Hematopoietic multipotent progenitor cell (in vitro differentiated cells): ENCODE results near the gene NRN1L. TPM values are rescaled to one million over a fixed set of nuclear protein-coding genes. Genes with fewer than 3 reads are reported as not detected.
A peak's percentile ranks its signal among the peaks of the same experiment; 100 is the strongest.

Experiments used
- DNase-seq, 3 donors: peaks; one replicate each; pipeline ENCODE4 v3.0.0-alpha.2; 2011 to 2015; ENCODE audit warnings: low read depth in 2 of 3, low spot score in 2 of 3
- total RNA-seq: library from RNA; depleted of rRNA; stranded (reverse); fragments of >200 nt; gene quantifications from one replicate; pipeline ENCODE4 v1.2.3, GENCODE V29; 2012

The NRN1L gene
- total RNA-seq, 1 donor, result 0.27 TPM

DNA sequence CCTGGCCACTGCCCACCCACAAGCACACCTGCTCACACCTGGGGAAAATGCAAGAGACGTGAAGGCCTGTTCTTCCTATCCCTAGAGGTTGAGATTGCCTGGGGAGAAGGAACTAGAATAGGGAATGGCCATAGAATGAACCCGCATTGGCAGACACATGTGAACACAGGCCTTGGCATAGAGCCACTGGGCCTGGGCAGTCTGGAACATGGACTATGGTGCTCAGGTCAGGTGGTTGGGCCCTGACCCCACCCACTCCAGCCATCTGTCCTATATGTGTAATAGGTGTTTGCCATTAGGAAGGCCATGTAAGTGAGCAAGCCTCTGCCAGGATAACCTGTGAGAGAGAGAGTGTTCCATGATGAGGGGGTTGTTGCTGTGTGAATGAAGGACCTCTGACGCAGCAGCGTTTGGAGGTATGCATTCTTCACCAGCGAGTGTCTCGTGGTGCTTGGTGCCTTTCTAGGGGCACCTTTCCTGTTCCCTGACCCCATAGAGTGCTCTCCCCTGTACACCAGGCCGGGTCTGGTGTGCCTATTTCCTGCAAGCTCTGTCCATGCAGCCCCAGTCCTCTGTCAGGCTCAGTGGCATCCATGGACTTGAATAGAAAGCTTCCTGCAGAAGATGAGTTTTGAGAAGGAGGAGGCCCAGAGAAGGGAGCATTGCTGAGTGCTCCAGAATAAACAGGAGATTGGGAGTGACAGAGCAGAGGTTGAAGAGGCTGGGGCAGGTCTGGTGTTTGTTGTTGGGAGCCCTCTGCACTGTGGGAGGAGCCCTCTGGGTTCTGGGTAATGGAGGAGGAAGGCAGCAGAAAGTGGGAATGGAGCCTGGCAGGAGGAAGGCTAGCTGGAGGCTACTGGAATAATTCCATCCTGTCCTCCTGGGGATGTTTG is 31.4 kb downstream of the NRN1L start:
- no peak for DNase-seq

DNA sequence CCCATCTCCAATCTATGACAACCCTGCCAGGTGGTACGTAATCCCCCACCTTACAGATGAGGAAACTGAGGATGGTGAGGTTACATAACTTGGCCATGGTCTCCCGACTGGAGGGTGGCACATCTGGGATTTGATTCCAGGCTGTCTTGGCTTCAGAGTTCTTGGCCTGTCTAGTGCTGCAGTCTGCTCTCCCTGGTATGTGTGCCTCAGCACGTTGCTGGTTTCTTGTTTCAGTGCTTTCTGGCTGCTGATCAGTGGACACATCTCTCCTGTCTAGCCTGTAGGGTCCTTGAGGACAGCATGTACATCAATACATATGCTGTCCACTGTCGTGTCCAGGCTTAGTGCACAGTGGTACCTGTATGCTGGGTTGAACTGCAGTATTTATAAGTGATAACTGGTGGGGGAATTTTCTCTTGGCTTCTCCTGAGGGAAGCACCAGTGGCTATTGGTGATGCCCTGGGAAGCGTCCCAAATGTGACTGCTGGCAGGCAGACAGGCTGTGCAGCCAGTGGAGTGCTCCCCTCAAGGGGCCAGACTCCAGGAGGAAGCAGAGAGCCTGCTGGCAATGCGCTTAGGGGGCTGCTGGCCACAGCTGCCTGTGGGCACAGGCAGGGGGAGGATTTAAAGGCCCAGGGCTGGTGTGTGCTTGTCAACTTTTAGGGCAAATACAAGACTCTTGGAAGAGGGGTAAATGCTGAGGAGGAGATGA is 32.6 kb downstream of the NRN1L start:
- no peak for DNase-seq

DNA sequence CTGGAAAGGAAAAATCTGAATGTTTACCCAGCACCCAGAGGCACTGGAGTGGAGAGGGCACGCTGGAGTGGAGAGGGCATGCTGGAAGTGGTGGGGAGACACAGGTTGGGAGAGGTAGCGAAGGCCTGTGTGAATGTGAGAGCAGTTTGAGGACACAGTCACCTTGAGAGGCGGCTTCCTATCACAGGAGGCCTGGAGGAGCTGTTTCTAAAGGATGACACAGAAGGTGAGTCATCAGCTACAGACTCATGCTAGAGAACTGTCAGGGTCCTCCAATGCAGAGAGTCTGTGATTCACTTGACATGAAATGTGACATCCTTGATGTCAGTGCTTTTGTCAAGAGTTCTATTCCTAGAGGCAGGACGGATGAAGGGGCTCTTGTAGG is 33.2 kb downstream of the NRN1L start:
- no peak for DNase-seq

DNA sequence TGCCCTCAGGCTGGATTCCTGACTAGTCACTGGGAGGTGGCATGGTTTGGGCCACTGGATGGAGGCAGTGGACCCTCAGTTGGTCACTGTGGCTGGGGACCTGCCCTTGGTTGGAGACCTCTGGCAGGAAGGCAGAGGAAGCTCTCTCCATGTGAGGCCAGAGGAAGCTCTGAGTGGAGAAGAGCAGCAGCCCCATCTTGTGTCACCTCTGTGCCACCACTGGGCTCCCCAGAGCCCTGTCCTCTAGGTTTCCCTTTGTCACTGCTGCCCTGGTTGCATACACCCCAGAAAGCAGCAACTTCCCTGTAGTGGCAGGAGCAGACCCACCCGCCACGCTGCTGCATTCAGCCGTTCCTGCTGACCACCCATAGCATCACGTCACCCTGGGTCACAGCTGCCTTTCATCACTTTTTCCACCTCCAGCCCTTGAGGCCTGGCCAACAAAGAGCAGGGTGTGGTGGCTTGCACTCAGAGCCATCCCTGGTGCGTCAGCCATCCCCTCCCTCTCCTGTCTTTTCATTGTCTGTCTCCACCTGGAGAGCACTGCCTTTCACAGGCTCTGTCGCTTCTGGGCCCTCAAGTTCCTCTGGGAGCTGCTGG is 35.0 kb downstream of the NRN1L start:
- peak in 1 of 3 donors; percentile 33 for DNase-seq

DNA sequence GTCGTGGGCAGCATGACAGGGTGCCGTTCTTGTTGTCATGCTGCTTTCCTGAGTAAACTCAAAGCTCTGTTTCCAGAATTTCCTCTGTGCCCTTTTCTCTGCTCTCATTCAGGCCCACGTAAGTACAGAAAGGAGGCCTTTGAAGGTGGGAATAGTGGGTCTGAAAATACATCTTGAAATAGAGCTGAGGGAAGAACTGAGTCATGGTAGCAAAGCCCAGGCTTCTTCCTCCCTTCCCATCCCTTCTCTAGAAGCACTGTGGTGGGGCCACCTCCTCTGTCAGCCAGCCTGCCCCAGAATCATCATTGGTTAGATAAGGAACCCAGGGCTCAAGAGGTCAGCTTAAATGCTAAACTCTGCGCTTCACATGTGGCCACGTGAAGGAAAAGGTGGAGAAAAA is 37.5 kb downstream of the NRN1L start:
- no peak for DNase-seq

DNA sequence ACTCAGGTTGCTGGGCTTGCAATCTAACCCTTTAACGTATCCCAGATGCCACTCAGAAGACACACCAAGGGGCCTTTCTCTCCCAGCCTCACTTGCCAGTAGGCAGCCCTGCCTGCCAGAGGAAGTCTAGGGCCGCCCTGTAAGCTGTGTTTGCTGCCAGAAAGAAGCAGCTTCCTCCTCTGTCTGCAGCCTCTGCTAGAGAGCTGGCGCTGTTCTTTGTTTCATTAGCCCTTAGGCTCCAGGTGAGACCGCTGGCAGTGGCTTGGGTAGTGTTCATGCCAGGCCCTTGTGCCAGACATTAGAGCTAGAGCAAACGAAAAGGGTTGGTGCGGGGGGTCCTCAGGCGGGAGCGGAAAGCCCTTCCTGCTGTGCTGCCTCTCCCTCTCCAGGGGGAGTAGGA is 38.1 kb downstream of the NRN1L start:
- no peak for DNase-seq

DNA sequence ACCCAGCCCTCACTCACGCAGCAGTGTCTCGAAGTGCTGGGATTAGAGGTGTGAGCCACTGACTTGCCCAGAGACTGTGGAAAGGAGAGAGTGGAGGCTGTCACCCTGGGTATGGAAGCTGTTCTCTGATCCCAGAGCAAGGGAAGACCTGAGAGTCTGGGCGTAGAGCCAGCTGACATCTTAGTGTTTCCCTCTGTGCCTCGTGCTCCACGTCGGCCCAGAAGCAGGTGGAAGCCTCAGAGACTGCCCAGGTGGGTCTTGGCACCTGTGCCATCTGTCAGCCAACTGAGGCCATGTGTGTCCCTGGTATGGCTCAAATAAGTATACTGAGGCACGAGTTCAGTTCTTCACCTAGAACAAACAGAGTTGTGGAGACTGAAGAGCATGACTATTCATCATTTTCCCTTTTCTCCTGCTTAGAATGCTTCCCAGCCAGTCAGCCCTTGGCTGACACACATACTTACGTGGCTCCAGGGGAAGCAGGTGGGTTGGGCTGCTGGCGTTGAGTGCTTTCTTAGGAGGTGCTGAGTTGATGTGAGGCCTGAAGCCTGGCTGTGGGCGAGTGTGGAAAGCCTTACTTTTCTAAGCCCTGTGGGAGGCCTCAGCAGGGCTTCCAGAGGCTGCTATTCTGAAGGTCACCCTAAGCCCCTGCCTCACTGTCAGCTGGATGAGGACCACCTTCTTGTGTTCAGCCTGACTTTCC is 38.9 kb downstream of the NRN1L start:
- DNase-seq, result no peak

DNA sequence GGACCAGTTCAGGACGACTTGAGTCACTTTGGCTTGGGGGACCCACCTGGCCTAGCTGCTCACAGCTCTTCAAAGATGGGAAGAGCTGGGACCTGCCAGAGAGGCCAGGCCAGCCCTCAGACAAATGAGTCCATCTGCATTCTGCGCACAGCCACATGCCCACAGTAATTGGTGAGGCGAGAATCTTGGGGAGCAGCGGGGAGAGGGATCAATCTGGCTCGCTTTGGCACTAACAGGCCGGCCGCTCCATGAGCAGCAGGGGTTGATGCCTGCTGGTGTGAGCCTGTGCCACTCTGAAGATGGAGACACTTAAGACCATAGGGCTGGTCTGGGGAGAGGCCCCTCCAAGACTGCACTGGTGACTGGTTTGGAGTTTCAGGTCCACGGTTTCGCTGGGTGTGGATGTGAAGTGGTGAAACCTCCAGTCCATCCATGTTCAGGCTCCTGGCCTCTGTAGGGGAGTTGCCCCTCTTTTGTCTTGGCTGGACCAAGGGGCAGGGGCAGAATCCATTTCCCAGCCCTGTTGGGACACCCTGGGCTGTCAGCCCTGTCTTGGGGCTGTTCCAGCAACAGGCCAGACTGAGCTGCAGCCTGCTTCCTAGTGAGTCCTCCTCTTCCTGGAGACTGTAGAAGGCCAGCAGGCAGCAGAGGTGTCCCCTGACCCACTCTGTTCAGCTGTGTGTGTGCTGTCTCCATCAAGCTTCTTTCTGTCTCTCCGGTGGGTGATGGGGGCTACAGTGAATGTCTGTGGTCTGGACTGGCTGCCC is 39.6 kb downstream of the NRN1L start:
- DNase-seq, result no peak

DNA sequence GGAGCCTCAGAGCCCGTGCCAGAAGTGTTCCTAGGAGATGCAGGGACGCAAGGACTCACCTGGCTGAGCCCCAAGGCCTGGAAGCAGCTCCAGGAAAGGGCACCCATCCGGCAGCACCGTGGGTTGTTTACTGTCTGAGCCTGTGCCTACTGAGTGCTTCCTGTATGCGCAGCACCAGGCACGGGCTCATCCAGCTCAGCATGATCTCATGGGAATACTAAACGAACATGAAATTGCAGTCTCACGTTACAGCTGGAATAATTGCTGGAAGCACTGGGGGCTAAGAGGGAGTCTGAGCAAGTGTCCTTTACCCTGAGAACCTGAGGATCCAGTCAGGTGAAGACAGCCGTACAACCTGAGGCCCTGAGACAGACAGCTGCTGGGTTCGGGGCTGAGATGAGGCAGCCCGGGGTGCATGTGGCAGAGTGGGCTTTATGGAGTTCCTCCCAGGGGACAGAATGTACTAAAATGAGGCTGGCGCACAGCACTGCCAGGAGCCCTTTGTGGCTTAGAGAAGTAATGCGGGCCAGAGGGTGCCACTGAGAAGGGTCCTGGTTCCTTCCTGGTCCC is 41.6 kb downstream of the NRN1L start:
- DNase-seq, result no peak

DNA sequence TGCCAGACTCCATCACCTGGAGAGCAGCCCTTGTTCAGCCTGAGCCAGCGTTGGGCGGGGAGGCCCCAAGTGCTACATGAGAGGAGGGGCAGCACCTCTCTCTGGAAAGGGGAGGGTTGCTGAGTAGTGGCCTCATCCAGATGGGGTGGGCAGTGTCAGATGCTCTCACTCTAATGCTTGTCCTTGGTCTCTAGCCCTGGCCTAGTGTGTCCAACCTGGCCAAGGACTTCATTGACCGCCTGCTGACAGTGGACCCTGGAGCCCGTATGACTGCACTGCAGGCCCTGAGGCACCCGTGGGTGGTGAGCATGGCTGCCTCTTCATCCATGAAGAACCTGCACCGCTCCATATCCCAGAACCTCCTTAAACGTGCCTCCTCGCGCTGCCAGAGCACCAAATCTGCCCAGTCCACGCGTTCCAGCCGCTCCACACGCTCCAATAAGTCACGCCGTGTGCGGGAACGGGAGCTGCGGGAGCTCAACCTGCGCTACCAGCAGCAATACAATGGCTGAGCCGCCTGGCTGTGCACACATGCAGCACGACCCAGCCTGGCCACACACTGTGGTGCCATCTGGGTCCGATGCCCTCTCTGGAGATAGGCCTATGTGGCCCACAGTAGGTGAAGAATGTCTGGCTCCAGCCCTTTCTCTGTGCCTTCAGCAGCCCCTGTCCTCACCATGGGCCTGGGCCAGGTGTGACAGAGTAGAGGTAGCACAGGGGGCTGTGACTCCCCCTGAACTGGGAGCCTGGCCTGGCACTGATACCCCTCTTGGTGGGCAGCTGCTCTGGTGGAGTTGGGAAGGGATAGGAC is 42.7 kb downstream of the NRN1L start:
- DNase-seq, result no peak

DNA sequence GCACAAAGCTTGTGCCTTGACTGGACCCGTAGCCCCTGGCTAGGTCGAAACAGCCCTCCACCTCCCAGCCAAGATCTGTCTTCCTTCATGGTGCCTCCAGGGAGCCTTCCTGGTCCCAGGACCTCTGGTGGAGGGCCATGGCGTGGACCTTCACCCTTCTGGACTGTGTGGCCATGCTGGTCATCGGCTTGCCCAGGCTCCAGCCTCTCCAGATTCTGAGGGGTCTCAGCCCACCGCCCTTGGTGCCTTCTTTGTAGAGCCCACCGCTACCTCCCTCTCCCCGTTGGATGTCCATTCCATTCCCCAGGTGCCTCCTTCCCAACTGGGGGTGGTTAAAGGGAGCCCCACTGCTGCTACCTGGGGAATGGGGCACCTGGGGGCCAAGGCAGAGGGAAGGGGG is 43.5 kb downstream of the NRN1L start:
- DNase-seq, result no peak

DNA sequence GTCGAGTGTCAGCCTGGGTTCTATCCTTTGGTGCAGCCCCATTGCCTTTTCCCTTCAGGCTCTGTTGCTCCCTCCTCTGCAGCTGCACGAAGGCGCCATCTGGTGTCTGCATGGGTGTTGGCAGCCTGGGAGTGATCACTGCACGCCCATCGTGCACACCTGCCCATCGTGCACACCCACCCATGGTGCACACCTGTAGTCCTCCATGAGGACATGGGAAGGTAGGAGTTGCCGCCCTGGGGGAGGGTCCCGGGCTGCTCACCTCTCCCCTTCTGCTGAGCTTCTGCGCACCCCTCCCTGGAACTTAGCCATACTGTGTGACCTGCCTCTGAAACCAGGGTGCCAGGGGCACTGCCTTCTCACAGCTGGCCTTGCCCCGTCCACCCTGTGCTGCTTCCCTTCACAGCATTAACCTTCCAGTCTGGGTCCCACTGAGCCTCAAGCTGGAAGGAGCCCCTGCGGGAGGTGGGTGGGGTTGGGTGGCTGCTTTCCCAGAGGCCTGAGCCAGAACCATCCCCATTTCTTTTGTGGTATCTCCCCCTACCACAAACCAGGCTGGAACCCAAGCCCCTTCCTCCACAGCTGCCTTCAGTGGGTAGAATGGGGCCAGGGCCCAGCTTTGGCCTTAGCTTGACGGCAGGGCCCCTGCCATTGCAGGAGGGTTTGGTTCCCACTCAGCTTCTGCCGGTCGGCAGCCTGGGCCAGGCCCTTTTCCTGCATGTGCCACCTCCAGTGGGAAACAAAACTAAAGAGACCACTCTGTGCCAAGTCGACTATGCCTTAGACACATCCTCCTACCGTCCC is 44.1 kb downstream of the NRN1L start:
- DNase-seq, result peak; percentile 46 to 81 (median 63)

DNA sequence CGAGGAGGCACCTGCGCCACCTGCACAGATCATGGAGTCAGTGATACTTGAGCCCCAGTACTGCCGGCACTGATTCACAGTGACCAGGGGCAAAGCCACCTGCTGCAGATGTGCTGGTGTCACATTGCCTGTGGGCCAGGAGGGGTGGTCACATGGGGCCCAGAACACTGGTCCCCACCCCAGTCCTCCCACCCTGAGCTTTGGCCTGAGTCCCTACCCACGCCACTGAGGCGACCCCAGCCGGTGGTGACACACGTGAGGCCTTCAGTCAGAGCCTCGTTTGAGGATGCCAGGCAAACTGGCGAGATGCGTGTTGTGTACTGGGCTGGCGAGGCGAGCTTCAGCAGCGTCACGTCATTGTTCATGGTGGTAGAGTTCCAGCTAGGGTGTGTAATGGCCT is 45.5 kb downstream of the NRN1L start:
- no peak for DNase-seq

DNA sequence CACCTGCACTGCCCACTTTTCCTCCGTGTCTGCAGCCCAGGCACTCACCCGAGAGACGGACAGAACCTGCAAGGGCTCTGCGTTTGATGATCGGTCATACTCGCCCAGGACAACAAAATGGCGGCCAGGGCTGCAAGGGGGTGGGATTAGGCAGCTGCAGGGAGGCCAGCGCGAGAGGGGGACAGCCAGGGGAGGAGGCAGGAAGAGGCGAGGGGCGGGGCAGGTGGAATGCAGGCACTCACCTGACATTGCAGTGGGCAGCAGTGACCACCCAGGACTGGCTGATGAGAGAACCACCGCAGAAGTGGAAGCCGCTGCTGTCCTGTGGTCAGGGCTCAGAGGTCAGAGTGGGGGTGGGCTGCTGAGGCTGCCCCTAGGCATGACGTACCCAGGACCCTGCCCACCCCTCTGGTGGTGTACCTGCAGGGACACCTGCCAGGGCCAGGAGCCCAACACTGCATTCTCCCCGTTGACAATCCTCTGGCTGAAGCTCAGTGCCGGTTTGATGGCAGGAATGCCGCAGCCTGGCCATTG is 46.1 kb downstream of the NRN1L start:
- no peak for DNase-seq

DNA sequence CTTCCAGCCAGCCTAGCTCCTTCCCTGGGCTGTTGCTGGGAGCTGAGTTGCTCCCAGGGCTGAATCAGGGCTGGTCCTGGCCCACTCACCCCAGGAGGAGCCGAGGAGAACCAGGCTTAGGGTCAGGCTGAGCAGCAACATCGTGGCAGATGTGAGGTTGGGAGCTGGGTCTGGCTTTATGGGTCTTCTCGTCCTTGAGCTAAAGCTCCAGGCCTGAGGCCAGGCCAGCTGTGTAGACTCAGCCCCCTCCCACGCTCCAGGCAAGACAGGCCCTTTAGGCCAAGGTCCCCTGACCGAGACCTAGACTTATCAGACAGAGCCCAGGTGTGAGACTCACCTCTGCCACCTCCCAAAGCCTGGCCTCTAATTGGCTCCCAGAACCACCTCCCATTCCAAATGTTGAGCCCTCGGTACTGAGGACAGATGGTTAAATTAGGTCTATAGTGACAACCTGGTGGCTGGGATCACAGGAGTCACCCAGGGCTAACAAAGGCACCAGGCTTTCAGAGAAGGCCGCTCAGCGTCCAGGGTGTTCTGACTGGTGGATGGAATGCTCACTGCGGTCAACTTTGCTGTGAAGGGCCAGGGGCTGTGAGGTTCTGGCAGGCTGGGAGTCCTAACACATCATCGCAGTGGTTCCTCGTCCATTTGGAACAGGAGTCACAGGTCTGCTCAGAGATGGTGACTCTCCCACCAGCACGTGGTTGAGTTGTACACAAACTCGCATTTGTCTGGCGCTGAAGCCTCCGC is 47.2 kb downstream of the NRN1L start, which contains the start of gene CTRL:
Gene CTRL, minus strand, starts transcription at position 151 of the 750 bp plus-strand sequence. Its CDS starts 10 bp downstream, at position 141.
- DNase-seq, result no peak

DNA sequence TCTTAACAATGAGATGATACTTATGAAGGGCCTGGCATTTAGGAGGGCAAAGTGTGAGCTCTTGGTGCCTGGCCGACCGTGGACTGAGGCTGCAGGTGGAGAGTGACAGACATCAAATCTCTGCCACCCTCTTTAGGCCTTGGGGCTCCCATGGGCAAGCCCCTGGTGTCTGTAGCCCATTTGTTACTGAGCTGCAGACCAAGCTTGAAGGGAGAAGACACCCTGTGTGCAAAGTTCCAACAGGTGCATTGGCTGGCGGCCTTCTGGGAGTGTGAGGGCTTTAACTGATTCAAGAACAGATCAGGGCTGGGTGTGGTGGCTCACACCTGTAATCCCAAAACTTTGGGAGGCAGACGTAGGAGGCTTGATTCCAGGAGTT is 47.8 kb downstream of the NRN1L start:
- DNase-seq, result no peak

DNA sequence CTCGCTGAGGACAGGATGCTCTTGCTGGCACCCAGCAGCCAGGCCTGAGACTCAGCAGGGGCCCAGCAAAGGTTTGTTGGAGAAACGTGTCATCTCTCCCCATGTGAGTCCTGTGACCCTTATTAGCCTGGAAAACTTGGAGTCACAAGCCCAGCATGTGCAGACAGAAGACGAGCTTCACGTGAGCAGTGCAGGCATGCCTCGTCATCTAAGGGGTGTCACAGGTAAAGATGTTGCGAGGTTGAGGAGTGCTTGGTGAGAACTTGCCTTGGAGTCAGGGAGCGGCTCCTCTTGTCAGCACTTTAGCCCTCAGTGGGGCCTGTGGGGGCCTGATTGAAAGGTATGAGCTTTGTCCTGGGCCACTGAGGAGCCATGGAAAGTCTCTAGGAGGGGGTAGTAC is 49.1 kb downstream of the NRN1L start:
- no peak for DNase-seq
